A549 (cell line): ENCODE data around the gene SYCE3. TPM values are rescaled to one million over a fixed set of nuclear protein-coding genes. Genes with fewer than 3 reads are reported as not detected.

ENCODE experiments used
- ATAC-seq, 2 experiments: fragments of 200-7000 bp in 1 of 2; fragments of >200 bp in 1 of 2; cut with Nextera tagmentation in 1 of 2; cut with Tn5 transposase in 1 of 2; 3 replicates each; pipeline versions ENCODE4 v1.8.0 to v1.9.1; 2018 to 2020; ENCODE audit warnings: mild to moderate bottlenecking in 1 of 2, moderate library complexity in 1 of 2
- CTCF ChIA-PET: fragments of 300-600 bp; sonication (Branson Sonifier 250); formaldehyde crosslinking; extraction: SDS; loops from one replicate; lab custom pipeline; 2021; ENCODE audit warnings: antibody characterized with exemption, inconsistent platforms; lab: Yijun Ruan, JAX
- POLR2A ChIA-PET: fragments of 350-600 bp; formaldehyde crosslinking; extraction: SDS; loops from one replicate; lab custom pipeline; 2021; ENCODE audit warnings: antibody characterized with exemption, inconsistent platforms; lab: Yijun Ruan, JAX
- DNase-seq, 2 experiments: peaks; one replicate each; pipeline versions ENCODE4 v3.0.0 to v3.0.0-alpha.2; 2011 to 2016; ENCODE audit warnings: low read depth in 1 of 2, low spot score in 1 of 2
- FAIRE-seq: peaks from 2 replicates; lab custom pipeline; 2011; peaks lifted over from hg19 to GRCh38; lab: Jason Lieb, UNC
- H3K27ac ChIP-seq, 2 experiments: fragments of >200 bp; sonication (Bioruptor Twin); formaldehyde crosslinking; 3 replicates each; pipeline ENCODE4 v1.5.1; 2016 to 2017
- H3K4me1 ChIP-seq: fragments of >200 bp; sonication (Bioruptor Twin); formaldehyde crosslinking; 3 replicates; pipeline ENCODE4 v1.6.1; 2016
- H3K4me2 ChIP-seq: fragments of >200 bp; sonication (Bioruptor Twin); formaldehyde crosslinking; 3 replicates; pipeline ENCODE4 v1.6.1; 2016
- H3K4me3 ChIP-seq: fragments of >200 bp; sonication (Bioruptor Twin); formaldehyde crosslinking; 3 replicates; pipeline ENCODE4 v1.5.1; 2016
- H3K9me3 ChIP-seq: fragments of >200 bp; sonication (Bioruptor Twin); formaldehyde crosslinking; 3 replicates; pipeline ENCODE4 v1.6.1; 2016
- CBX2 ChIP-seq: fragments of 200-600 bp; sonication (generic); IDR thresholded peaks from 2 replicates; pipeline ENCODE4 v1.6.1; 2016; ENCODE audit warnings: low read depth, mild to moderate bottlenecking, borderline replicate concordance
- CHD2 ChIP-seq: fragments of 150-350 bp; IDR thresholded peaks from 2 replicates; pipeline ENCODE4 v1.6.1; 2014; ENCODE audit warnings: low read length; ENCODE audit not compliant: partially characterized antibody
- EHMT2 ChIP-seq: fragments of 200-600 bp; sonication (generic); IDR thresholded peaks from 2 replicates; pipeline ENCODE4 v1.6.1; 2016; ENCODE audit warnings: antibody characterized with exemption, low read depth, mild to moderate bottlenecking, moderate library complexity
- EP300 ChIP-seq, 2 experiments: fragments of >200 bp; sonication (Bioruptor Twin); formaldehyde crosslinking; IDR thresholded peaks; 2 replicates in 1 of 2; 3 replicates in 1 of 2; pipeline ENCODE4 v1.6.1; 2016 to 2017
- FOSL2 ChIP-seq, 2 experiments: fragments of 450-650 bp in 1 of 2; fragments of >200 bp in 1 of 2; sonication (Bioruptor Twin) in 1 of 2; formaldehyde crosslinking; IDR thresholded peaks; 2 replicates each; pipeline versions ENCODE4 v1.5.0 to v1.6.1; 2016 to 2020; ENCODE audit warnings: mild to moderate bottlenecking in 1 of 2, moderate library complexity in 1 of 2
- GATA3 ChIP-seq: IDR thresholded peaks from 2 replicates; pipeline ENCODE4 v1.6.1; 2012; ENCODE audit warnings: borderline replicate concordance
- HES2 ChIP-seq: fragments of >200 bp; sonication (Bioruptor Twin); formaldehyde crosslinking; IDR thresholded peaks from 2 replicates; pipeline ENCODE4 v1.6.1; 2016
- HEYL ChIP-seq: fragments of 250-450 bp; sonication (Bioruptor Pico); IDR thresholded peaks from 2 replicates; pipeline ENCODE4 v1.8.0; 2021; ENCODE audit warnings: mild to moderate bottlenecking, moderate library complexity
- HOXB13 ChIP-seq: fragments of 250-450 bp; sonication (Bioruptor Pico); IDR thresholded peaks from 2 replicates; pipeline ENCODE4 v1.5.0; 2020; ENCODE audit warnings: low read depth, mild to moderate bottlenecking, moderate library complexity
- HOXB5 ChIP-seq: fragments of 250-450 bp; sonication (Bioruptor Pico); IDR thresholded peaks from 2 replicates; pipeline ENCODE4 v1.5.0; 2020; ENCODE audit warnings: mild to moderate bottlenecking, moderate library complexity
- JUN ChIP-seq, 2 experiments: fragments of >200 bp; sonication (Bioruptor Twin); formaldehyde crosslinking; IDR thresholded peaks; 2 replicates in 1 of 2; 3 replicates in 1 of 2; pipeline ENCODE4 v1.6.1; 2016 to 2017
- JUNB ChIP-seq: fragments of >200 bp; sonication (Bioruptor Twin); formaldehyde crosslinking; IDR thresholded peaks from 2 replicates; pipeline ENCODE4 v1.6.1; 2016
- KDM5A ChIP-seq: fragments of 200-600 bp; sonication (generic); IDR thresholded peaks from 2 replicates; pipeline ENCODE4 v1.6.1; 2016; ENCODE audit warnings: antibody characterized with exemption, mild to moderate bottlenecking
- MYC ChIP-seq: IDR thresholded peaks from 2 replicates; pipeline ENCODE4 v1.6.1; 2012; ENCODE audit warnings: mild to moderate bottlenecking, inconsistent platforms, low read length, improper control_type of control experiment, borderline replicate concordance
- NPAS2 ChIP-seq: fragments of 250-450 bp; sonication (Bioruptor Pico); IDR thresholded peaks from 2 replicates; pipeline ENCODE4 v1.8.0; 2022; ENCODE audit warnings: mild to moderate bottlenecking, moderate library complexity, borderline replicate concordance
- NR3C1 ChIP-seq: fragments of >200 bp; sonication (Bioruptor Twin); formaldehyde crosslinking; IDR thresholded peaks from 3 replicates; pipeline ENCODE4 v1.6.1; 2017
- PHF8 ChIP-seq: fragments of 200-600 bp; sonication (generic); IDR thresholded peaks from 2 replicates; pipeline ENCODE4 v1.6.1; 2016; ENCODE audit warnings: low read depth, mild to moderate bottlenecking, antibody characterized with exemption, moderate library complexity, borderline replicate concordance
- RARB ChIP-seq: fragments of 250-450 bp; sonication (Bioruptor Pico); IDR thresholded peaks from 2 replicates; pipeline ENCODE4 v1.8.0; 2021; ENCODE audit warnings: mild to moderate bottlenecking, moderate library complexity
- SMC3 ChIP-seq: fragments of >200 bp; sonication (Bioruptor Twin); formaldehyde crosslinking; IDR thresholded peaks from 3 replicates; pipeline ENCODE4 v1.6.1; 2018; ENCODE audit warnings: inconsistent platforms
- TP53 ChIP-seq: fragments of 250-450 bp; sonication (Bioruptor Pico); IDR thresholded peaks from 2 replicates; pipeline ENCODE4 v1.5.0; 2021; ENCODE audit warnings: mild to moderate bottlenecking, moderate library complexity
- WGBS: methylation state at CpG from one replicate; pipeline ENCODE4 v1.1.6; 2017; ENCODE audit errors: missing lambda C conversion rate; 5-methylcytosine and 5-hydroxymethylcytosine counted together
- polyA plus RNA-seq, 4 experiments: library from polyadenylated mRNA; depleted of rRNA in 3 of 4; stranded (reverse); fragments of >200 nt; fragmentation: RNase III in 1 of 4; extraction: RNeasy Plus Mini Kit Qiagen cat#74134 plus additional on column Dnase treatment in 1 of 4; gene quantifications; 2 replicates in 3 of 4; 3 replicates in 1 of 4; pipeline ENCODE4 v1.2.3, GENCODE V29; 2011 to 2017
- TF ChIP-seq, protein P1 (sequence below): fragments of 250-450 bp; sonication (Bioruptor Pico); IDR thresholded peaks from 2 replicates; pipeline ENCODE4 v1.5.0; 2020; ENCODE audit warnings: low read depth, mild to moderate bottlenecking, moderate library complexity
- TF ChIP-seq, protein P2 (sequence below): fragments of 450-650 bp; IDR thresholded peaks from 2 replicates; pipeline ENCODE4 v1.6.1; 2014; ENCODE audit warnings: antibody characterized with exemption

Gene SYCE3
- polyA plus RNA-seq, 2 of the 4 experiments (the other 2 are of a cell fraction), result 0.45 to 0.59 TPM

DNA sequence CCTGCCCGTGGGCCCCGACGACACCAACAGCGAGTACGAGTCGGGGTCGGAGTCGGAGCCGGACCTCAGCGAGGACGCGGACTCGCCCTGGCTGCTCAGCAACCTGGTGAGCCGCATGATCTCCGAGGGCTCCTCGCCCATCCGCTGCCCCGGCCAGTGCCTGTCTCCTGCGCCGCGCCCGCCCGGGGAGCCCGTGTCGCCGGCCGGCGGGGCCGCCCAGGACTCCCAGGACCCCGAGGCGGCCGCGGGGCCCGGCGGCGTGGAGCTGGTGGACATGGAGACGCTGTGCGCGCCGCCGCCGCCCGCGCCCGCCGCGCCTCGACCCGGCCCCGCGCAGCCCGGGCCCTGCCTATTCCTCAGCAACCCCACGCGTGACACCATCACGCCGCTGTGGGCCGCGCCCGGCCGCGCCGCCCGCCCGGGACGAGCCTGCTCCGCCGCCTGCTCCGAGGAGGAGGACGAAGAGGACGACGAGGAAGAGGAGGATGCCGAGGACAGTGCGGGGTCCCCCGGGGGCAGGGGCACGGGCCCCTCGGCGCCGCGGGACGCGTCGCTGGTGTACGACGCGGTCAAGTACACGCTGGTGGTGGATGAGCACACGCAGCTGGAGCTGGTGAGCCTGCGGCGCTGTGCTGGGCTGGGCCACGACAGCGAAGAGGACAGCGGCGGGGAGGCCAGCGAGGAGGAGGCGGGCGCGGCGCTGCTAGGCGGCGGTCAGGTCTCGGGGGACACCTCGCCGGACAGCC lies 41.7 kb upstream of the SYCE3 start:
- Histone ChIP-seq H3K27ac (no peak overlapping the region), H3K4me1 (peaks cover 4% of the 10 kb centered on the region; the same call in 1 of the 3 replicates), H3K4me2 (no peak overlapping the region), H3K9me3 (no peaks in the 10 kb centered on the region), H3K4me3 (no peak overlapping the region)
- TF ChIP-seq CBX2, result no peak
- TF ChIP-seq FOSL2 (IDR thresholded peaks at IDR 0.05), result no peak
- no peak for TF ChIP-seq FOSL2 (CRISPR knock-in tag; IDR thresholded peaks at IDR 0.05)
- no peak for TF ChIP-seq EP300 (IDR thresholded peaks at IDR 0.05)
- no peak for TF ChIP-seq RARB (CRISPR knock-in tag)
- no peak for TF ChIP-seq NR3C1
- no peak for TF ChIP-seq CHD2
- TF ChIP-seq JUN (IDR thresholded peaks at IDR 0.05), result no peak
- TF ChIP-seq MYC, result no peak
- TF ChIP-seq GATA3, result no peak
- no peak for TF ChIP-seq HES2
- no peak for TF ChIP-seq KDM5A
- WGBS, result 94% methylated on average over 60 of the region's 103 CpGs
- ChIA-PET CTCF (interaction anchor here (0.7 kb wide), 1 partner anchor 34 kb away, joined by 3 read pairs; no protein-coding TSS in a partner anchor), POLR2A (no interaction called here)
- FAIRE-seq, result no peak
- ATAC-seq, result no peak
- no peak for DNase-seq

- no peak overlapping the region for H3K4me3 ChIP-seq
- no peaks in the 10 kb centered on the region for H3K9me3 ChIP-seq
- H3K4me1 ChIP-seq, result peaks cover 4% of the 10 kb centered on the region; the same call in 1 of the 3 replicates
- CTCF ChIA-PET, result interaction anchor here (0.7 kb wide), 1 partner anchor 34 kb away, joined by 3 read pairs; no protein-coding TSS in a partner anchor
- no peak overlapping the region for H3K4me2 ChIP-seq
- TF ChIP-seq HES2 (no peak), PHF8 (no peak), SMC3 (no peak), TP53 (CRISPR knock-in tag) (no peak), JUNB (no peak), EHMT2 (no peak), HOXB13 (no peak), NPAS2 (CRISPR knock-in tag) (no peak), HOXB5 (CRISPR knock-in tag) (no peak), JUN (IDR thresholded peaks at IDR 0.05) (no peak), HEYL (CRISPR knock-in tag) (no peak)
- TF ChIP-seq, protein P1, sequence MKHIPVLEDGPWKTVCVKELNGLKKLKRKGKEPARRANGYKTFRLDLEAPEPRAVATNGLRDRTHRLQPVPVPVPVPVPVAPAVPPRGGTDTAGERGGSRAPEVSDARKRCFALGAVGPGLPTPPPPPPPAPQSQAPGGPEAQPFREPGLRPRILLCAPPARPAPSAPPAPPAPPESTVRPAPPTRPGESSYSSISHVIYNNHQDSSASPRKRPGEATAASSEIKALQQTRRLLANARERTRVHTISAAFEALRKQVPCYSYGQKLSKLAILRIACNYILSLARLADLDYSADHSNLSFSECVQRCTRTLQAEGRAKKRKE (CRISPR knock-in tag), result no peak
- TF ChIP-seq, protein P2, sequence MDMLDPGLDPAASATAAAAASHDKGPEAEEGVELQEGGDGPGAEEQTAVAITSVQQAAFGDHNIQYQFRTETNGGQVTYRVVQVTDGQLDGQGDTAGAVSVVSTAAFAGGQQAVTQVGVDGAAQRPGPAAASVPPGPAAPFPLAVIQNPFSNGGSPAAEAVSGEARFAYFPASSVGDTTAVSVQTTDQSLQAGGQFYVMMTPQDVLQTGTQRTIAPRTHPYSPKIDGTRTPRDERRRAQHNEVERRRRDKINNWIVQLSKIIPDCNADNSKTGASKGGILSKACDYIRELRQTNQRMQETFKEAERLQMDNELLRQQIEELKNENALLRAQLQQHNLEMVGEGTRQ, result no peak
- TF ChIP-seq, all 56 proteins: peak for 0
- ATAC-seq (no peak), FAIRE-seq (no peak), DNase-seq (no peak)
- WGBS, result 97% methylated on average over 16 of the region's 70 CpGs
- POLR2A ChIA-PET, result no interaction called here
- no peak overlapping the region for H3K27ac ChIP-seq
Observed at GRCh38 chr22:50603511-50604255, 41.0 kb upstream of the SYCE3 start.
